A673 (cell line): Measurements from ENCODE around the gene GPR158. TPM values are rescaled to one million over a fixed set of nuclear protein-coding genes. Genes with fewer than 3 reads are reported as not detected.

Experiments used
- BruUV-seq: library from RNA; stranded (reverse); fragments of 400-500 nt; replicated peaks from 2 replicates; lab custom pipeline; 2021; lab: Mats Ljungman, UMichigan
- CTCF ChIA-PET: fragments of 300-600 bp; sonication (Branson Sonifier 250); formaldehyde crosslinking; loops from one replicate; lab custom pipeline; 2022; ENCODE audit warnings: antibody characterized with exemption; lab: Charles Lee
- POLR2A ChIA-PET: fragments of 300-600 bp; sonication (Branson Sonifier 250); formaldehyde crosslinking; loops from one replicate; lab custom pipeline; 2022; ENCODE audit warnings: antibody characterized with exemption; ENCODE audit not compliant: low non-redundant PET; lab: Charles Lee
- DNase-seq: peaks from one replicate; pipeline ENCODE4 v3.0.0-alpha.2; 2015; ENCODE audit warnings: low spot score
- H3K27ac ChIP-seq: fragments of 200-600 bp; sonication (generic); 2 replicates; pipeline ENCODE4 v1.5.1; 2016; ENCODE audit warnings: mixed run types, low read depth, mild to moderate bottlenecking, mixed read lengths, antibody characterized with exemption, low read length; ENCODE audit not compliant: poor library complexity, severe bottlenecking
- H3K27me3 ChIP-seq: fragments of 200-600 bp; sonication (generic); replicated peaks from 2 replicates; pipeline ENCODE4 v1.6.1; 2017; ENCODE audit warnings: mixed run types, low read depth, mild to moderate bottlenecking, mixed read lengths, antibody characterized with exemption, low read length; ENCODE audit not compliant: insufficient read depth, poor library complexity
- H3K36me3 ChIP-seq: fragments of 200-600 bp; sonication (generic); 2 replicates; pipeline ENCODE4 v1.6.1; 2016; ENCODE audit warnings: mixed run types, mild to moderate bottlenecking, mixed read lengths, antibody characterized with exemption, low read length; ENCODE audit not compliant: insufficient read depth, poor library complexity, severe bottlenecking
- H3K4me1 ChIP-seq: fragments of 200-600 bp; sonication (generic); 2 replicates; pipeline ENCODE4 v1.6.1; 2017; ENCODE audit warnings: mixed run types, mild to moderate bottlenecking, mixed read lengths, antibody characterized with exemption, low read length; ENCODE audit not compliant: insufficient read depth, poor library complexity, severe bottlenecking
- H3K4me3 ChIP-seq: fragments of 200-600 bp; sonication (generic); 2 replicates; pipeline ENCODE4 v1.5.1; 2016; ENCODE audit warnings: low read depth, mixed run types, mild to moderate bottlenecking, mixed read lengths, low read length; ENCODE audit not compliant: poor library complexity, severe bottlenecking
- H3K9me3 ChIP-seq: fragments of 200-600 bp; sonication (generic); 2 replicates; pipeline ENCODE4 v1.6.1; 2016; ENCODE audit warnings: mixed run types, low read depth, mild to moderate bottlenecking, mixed read lengths, antibody characterized with exemption, low read length; ENCODE audit not compliant: poor library complexity, severe bottlenecking
- CTCF ChIP-seq: fragments of 300-800, 200-600 bp; sonication (generic); conservative IDR thresholded peaks from 2 replicates; pipeline ENCODE4 v1.5.1; 2017; ENCODE audit warnings: low read depth, mild to moderate bottlenecking, antibody characterized with exemption, low read length, moderate library complexity, mixed read lengths
- EZH2 ChIP-seq: fragments of 200-600 bp; sonication (generic); IDR thresholded peaks from 2 replicates; pipeline ENCODE4 v1.6.1; 2017; ENCODE audit warnings: borderline replicate concordance, low read depth, mild to moderate bottlenecking, mixed read lengths, antibody characterized with exemption, low read length; ENCODE audit not compliant: poor library complexity, severe bottlenecking
- intact Hi-C: fragments of 100-400 bp; cut with micrococcal nuclease; formaldehyde crosslinking; loops from one replicate; pipeline ENCODE4 v1.10.0; 2022; ENCODE audit not compliant: unreplicated experiment
- total RNA-seq: library from RNA; stranded (reverse); gene quantifications from 2 replicates; pipeline ENCODE4 v1.2.3, GENCODE V29; 2021

Gene GPR158
- total RNA-seq, 1 experiment from 2014 or later = not detected

DNA sequence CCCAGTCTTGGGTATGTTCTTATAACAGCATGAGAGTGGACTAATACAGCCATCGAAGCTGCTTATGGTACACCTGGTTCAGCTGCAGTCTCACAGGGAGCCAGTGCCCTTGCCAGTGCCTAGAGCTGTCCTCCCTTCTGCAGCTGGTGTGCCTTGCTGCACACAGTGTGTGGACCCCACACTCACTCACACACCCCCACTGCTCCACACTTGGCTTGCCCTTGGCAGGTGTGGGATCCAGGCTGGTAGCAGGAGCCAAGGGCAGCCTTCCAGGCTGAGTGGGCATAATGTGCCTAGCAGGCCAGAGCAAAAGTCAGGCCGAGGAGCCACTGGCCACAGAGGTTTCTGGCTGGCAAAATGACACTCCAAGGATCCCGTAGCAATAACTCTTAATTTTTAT lies 217.3 kb downstream of the GPR158 start:
- BruUV-seq = no TSS peak
- CTCF ChIA-PET = no interaction called here

GRCh38 chr10:25393621-25394020 lies 218.8 kb downstream of the GPR158 start:
- POLR2A ChIA-PET = no interaction called here
- CTCF ChIA-PET = no interaction called here
- H3K4me1 ChIP-seq = no peaks in the 10 kb centered on the region
- no TSS peak for BruUV-seq
- H3K9me3 ChIP-seq = no peaks in the 10 kb centered on the region
- TF ChIP-seq EZH2 = no peak
- no peak for TF ChIP-seq CTCF
- no peaks in the 10 kb centered on the region for H3K36me3 ChIP-seq
- intact Hi-C loops = no loop called here
- no peak overlapping the region for H3K4me3 ChIP-seq
- H3K27ac ChIP-seq = no peak overlapping the region
- H3K27me3 ChIP-seq = no peaks in the 10 kb centered on the region
- no peak for DNase-seq

More for the DNA sequence above, 217.3 kb downstream of the GPR158 start:
- intact Hi-C loops = no loop called here
- no peak overlapping the region for H3K4me3 ChIP-seq
- TF ChIP-seq EZH2 (no peak), CTCF (no peak)
- no peaks in the 10 kb centered on the region for H3K36me3 ChIP-seq
- no peaks in the 10 kb centered on the region for H3K9me3 ChIP-seq
- DNase-seq = no peak
- H3K27ac ChIP-seq = no peak overlapping the region
- POLR2A ChIA-PET = no interaction called here
- H3K4me1 ChIP-seq = no peaks in the 10 kb centered on the region
- H3K27me3 ChIP-seq = no peaks in the 10 kb centered on the region

GRCh38 chr10:25398680-25399079 lies 223.9 kb downstream of the GPR158 start:
- POLR2A ChIA-PET = no interaction called here
- BruUV-seq = no TSS peak
- intact Hi-C loops = no loop called here
- Histone ChIP-seq H3K36me3 (no peaks in the 10 kb centered on the region), H3K4me1 (no peaks in the 10 kb centered on the region), H3K27me3 (peaks cover 4% of the 10 kb centered on the region), H3K9me3 (no peaks in the 10 kb centered on the region), H3K4me3 (no peak overlapping the region), H3K27ac (no peak overlapping the region)
- TF ChIP-seq CTCF (no peak), EZH2 (no peak)
- DNase-seq = no peak
- CTCF ChIA-PET = no interaction called here
